C4-2B (cell line): ENCODE measurements around the gene NPAS4.
A peak's percentile ranks its signal among the peaks of the same experiment; 100 is the strongest.

Experiments
- H3K27ac ChIP-seq: fragments of 450-650 bp; 2 replicates; pipeline ENCODE4 v1.5.1; 2017
- ZFX ChIP-seq: fragments of 450-650 bp; IDR thresholded peaks from 2 replicates; pipeline ENCODE4 v1.6.1; 2017
- TF ChIP-seq, protein P1 (sequence below): fragments of 450-650 bp; conservative IDR thresholded peaks from 2 replicates; pipeline ENCODE4 v1.5.1; 2017; ENCODE audit warnings: mild to moderate bottlenecking

NPAS4 gene

DNA sequence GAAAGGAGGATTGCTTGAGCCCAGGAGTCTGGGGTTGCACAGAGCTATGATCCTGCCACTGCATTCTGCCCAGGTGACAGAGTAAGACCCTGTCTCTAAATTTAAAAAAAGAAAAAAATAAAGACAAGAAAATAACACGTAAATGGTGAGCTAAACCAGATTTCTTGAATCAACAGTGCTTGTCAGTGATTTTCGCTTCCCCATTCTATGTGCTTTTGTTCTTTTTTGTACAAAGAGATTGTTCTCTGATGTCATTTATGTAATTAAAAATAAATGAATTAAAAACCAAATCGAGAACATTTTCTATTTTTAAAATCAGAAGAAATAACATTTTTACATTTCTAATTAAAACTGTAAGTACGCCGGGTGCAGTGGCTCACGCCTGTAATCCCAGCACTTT is 29.5 kb upstream of the NPAS4 start:
- TF ChIP-seq, protein P1, sequence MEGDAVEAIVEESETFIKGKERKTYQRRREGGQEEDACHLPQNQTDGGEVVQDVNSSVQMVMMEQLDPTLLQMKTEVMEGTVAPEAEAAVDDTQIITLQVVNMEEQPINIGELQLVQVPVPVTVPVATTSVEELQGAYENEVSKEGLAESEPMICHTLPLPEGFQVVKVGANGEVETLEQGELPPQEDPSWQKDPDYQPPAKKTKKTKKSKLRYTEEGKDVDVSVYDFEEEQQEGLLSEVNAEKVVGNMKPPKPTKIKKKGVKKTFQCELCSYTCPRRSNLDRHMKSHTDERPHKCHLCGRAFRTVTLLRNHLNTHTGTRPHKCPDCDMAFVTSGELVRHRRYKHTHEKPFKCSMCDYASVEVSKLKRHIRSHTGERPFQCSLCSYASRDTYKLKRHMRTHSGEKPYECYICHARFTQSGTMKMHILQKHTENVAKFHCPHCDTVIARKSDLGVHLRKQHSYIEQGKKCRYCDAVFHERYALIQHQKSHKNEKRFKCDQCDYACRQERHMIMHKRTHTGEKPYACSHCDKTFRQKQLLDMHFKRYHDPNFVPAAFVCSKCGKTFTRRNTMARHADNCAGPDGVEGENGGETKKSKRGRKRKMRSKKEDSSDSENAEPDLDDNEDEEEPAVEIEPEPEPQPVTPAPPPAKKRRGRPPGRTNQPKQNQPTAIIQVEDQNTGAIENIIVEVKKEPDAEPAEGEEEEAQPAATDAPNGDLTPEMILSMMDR: no peak
- no peak for TF ChIP-seq ZFX
- H3K27ac ChIP-seq: no peak overlapping the region

GRCh38 chr11:66393954-66394353 is 26.9 kb upstream of the NPAS4 start:
- TF ChIP-seq, protein P1: no peak
- no peak for TF ChIP-seq ZFX
- no peak overlapping the region for H3K27ac ChIP-seq

- H3K27ac ChIP-seq: no peak overlapping the region
- no peak for TF ChIP-seq ZFX
- TF ChIP-seq, protein P1: no peak
These were observed 13.2 kb upstream of the NPAS4 start for GRCh38 chr11:66407651-66408050.

DNA sequence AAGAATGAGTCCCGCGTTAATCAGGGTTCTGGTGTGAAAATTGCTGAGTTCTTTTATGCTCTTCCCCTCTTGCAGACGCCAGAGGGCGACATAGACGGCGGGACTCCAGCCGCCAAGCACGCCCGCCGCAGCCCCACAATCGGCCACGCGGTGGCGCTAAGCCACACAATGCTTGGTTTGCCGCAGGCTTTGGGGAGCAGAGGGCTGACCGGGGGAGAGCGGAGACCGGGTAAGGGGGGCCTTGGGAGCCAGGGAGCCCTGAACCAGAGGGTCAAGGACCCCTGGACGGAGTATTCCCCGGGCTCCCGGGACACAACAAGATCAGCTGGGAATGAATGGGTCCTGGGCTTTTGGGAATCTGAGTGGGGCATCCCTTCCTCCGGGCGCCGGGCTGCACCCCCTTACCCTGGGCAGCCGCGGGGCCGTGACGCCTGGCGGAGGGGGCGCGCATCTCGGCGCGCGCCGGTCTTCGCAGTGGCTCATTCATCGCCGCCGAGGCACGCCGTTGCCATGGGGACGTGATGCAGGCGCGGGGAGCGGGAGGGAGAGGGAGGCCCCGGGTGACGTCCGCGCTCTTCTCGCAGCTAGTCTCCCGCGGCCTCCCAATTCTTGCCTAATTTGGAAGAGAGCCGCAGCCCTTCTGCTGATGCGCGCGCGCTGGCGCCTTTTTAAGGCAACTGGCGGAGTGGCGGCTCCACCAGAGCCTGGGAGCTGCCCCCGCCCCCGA is 12.2 kb upstream of the NPAS4 start:
- H3K27ac ChIP-seq: no peak overlapping the region
- no peak for TF ChIP-seq ZFX
- TF ChIP-seq, protein P1: peak; percentile 100

GRCh38 chr11:66409226-66409625 is 11.6 kb upstream of the NPAS4 start:
- no peak for TF ChIP-seq ZFX
- TF ChIP-seq, protein P1: no peak
- no peak overlapping the region for H3K27ac ChIP-seq

DNA sequence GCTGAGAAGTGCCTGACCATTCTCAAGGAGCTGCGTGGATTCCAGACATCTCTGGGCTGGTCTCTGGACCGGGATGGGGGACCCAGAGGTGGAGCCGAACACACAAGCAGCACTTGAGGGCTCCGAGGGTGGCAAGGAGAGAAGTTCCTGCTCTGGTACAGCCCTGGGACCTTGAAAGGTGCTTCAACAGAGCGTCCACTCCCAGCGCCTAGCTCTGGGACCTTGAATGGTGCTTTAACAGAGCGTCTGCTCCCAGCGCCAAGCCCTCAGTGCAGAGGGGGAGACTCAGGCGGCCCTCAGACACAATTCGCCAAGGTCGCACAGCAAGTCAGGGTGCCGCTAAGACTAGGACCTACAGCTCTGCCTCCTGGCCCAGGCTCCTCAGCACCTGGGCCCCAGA is 10.6 kb upstream of the NPAS4 start:
- H3K27ac ChIP-seq: no peak overlapping the region
- TF ChIP-seq ZFX: no peak
- TF ChIP-seq, protein P1: no peak

- TF ChIP-seq, protein P1: no peak
- no peak for TF ChIP-seq ZFX
- H3K27ac ChIP-seq: no peak overlapping the region
These were observed 9.5 kb upstream of the NPAS4 start for GRCh38 chr11:66411323-66411722.
